Ovary (tissue), 3 donors: ENCODE measurements around the gene BMP8A.

Experiments used
- EP300 ChIP-seq: sonication (generic); formaldehyde crosslinking; IDR thresholded peaks from one replicate; pipeline ENCODE4 v1.6.1; 2017; ENCODE audit warnings: antibody characterized with exemption
- POLR2A ChIP-seq: fragments of 450-650 bp; IDR thresholded peaks from one replicate; pipeline ENCODE4 v1.6.1; 2017; ENCODE audit warnings: antibody characterized with exemption, mild to moderate bottlenecking, moderate library complexity
- TF ChIP-seq, protein P1 (sequence below), 3 donors: fragments of 450-650 bp in 2 of 3; fragments of 200-600 bp in 1 of 3; IDR thresholded peaks; one replicate each; pipeline versions ENCODE4 v1.5.1 to v1.8.0; 2016 to 2022; ENCODE audit warnings: antibody characterized with exemption in 3 of 3, mild to moderate bottlenecking in 1 of 3
- donor health status: DM: no; HTN: no; CAD: no.

DNA sequence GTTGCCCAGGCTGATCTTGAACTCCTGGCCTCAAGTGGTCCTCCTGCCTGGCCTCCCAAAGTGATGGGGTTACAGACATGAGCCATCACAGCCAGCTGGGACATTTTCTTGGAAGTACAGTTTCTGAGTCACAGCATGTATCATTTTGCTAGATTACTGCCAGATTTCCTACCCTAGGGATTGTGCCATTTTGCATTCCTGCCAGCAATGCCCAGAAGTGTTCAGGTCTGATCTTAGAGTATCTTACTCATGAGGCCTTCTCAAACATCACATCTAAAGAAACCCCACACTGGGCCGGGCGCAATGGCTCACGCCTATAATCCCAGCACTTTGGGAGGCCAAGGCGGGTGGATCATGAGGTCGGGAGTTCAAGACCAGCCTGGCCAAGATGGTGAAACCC is 10.2 kb downstream of the BMP8A start:
- TF ChIP-seq, protein P1, sequence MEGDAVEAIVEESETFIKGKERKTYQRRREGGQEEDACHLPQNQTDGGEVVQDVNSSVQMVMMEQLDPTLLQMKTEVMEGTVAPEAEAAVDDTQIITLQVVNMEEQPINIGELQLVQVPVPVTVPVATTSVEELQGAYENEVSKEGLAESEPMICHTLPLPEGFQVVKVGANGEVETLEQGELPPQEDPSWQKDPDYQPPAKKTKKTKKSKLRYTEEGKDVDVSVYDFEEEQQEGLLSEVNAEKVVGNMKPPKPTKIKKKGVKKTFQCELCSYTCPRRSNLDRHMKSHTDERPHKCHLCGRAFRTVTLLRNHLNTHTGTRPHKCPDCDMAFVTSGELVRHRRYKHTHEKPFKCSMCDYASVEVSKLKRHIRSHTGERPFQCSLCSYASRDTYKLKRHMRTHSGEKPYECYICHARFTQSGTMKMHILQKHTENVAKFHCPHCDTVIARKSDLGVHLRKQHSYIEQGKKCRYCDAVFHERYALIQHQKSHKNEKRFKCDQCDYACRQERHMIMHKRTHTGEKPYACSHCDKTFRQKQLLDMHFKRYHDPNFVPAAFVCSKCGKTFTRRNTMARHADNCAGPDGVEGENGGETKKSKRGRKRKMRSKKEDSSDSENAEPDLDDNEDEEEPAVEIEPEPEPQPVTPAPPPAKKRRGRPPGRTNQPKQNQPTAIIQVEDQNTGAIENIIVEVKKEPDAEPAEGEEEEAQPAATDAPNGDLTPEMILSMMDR (IDR thresholded peaks at IDR 0.05), result no peak
- no peak for TF ChIP-seq POLR2A
- no peak for TF ChIP-seq EP300
